NCI-H774 (cell line): ENCODE results near the gene RASGEF1C.

ENCODE experiments used
- DNase-seq: peaks from one replicate; lab custom pipeline; 2025; lab: John Stamatoyannopoulos, UW

Gene RASGEF1C

DNA sequence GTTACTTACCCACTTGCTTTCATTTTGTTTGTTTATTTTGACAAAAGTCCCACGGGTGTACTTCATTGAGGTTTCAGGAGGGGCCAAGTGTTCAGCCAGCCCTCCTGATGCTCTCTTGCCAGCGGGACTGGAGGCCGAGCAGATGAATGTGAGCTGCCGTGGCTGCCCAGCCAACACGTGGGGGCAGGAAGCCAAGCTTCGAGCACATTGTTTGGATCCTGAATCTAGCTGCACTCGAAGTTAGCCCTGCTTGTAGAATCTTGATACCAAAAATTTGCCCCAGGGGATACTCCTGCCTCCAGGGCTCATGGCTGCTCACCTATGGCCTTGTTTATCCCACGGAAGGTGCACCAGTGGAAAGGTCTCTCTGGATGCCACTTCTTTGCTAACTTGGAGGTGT, 49.3 kb downstream of the RASGEF1C start:
- no peak for DNase-seq

DNA sequence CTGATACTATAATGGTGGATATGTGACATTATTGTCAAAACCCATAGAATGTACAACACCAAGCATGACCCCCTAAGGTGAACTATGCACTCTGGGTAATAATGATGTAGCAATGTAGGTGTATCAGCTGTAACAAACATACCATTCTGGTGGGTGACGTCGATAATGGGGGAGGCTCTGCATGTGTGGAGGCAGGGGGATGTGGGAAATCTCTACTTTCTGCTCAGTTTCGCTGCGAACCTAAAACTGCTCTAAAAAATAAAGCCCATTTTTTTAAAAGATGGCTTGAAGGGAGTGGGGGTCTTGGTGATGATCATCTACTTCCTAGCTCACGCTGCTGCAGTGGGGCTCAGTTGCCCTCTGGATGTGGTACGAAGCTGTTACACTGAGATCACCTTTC, 51.1 kb downstream of the RASGEF1C start:
- DNase-seq: no peak

DNA sequence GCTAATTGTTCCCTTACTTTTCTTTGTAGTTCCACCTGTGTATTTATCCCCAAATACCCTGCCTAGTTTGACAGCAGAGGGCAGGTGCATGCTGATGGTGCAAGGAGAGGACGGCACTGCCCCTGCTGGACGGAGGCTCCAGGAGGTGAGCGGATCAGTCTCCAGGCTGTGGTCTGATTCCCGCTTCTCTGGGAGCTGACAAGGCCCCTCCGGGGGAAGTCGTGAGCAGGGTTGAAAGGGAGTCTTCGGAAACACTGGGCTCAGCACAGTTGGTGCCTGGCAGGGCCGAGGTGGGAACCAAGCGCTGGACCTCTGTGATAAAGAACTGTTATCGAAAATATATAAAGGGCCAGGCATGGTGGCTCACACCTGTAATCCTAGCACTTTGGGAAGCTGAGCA, 52.9 kb downstream of the RASGEF1C start:
- no peak for DNase-seq

DNA sequence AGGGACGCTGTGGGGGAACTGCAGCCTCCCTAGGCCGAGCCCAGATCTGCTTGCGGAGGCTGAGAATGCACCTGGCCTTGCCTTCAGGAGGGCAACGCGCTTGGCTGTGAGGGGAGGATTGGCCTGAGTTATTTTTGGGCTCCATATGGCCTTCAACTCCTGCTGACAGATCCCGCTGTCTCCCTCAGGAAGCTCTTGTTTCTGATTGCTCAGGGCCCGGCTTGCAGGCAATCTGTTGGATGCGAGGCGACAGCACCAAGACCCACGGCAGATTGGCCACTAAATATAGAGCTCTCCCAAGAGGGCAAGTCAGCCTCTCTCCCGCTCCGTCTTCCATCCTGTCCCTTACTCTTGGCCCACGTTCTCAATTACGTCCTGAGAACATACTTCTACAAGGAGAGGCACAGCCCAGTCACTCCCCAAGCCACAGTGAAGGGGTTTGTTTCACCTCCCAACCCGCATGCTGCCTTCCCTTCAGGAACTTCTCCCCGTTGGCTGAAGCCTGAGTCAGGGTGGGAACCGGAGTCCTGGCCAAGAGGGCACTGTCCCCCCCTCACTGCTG, 53.6 kb downstream of the RASGEF1C start:
- DNase-seq: no peak

DNA sequence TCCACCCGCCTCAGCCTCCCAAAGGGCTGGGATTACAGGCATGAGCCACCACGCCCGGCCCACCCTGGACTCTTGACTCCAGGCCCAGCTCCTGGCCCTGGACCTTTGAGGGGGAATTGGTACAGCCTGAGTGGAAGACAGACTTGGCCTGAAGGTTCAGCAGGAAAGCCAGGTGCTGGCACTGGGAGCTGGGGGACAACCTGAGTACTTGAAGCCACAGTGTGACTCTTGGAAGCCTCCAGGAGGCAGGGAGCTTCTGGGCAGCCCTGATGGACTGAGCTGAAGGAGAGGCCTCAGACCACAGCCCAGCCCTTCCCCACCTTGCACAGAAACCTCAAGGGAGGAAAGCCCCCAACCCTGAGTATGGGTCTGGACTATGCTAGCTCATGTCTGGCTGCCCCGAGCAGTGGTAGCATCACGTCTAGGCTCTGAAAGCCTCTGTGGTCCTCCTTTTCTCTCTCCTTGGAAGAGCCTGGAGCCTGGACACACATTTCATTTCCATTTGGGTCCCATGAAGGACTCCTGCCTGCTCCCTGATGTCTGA, 54.1 kb downstream of the RASGEF1C start:
- DNase-seq: no peak

DNA sequence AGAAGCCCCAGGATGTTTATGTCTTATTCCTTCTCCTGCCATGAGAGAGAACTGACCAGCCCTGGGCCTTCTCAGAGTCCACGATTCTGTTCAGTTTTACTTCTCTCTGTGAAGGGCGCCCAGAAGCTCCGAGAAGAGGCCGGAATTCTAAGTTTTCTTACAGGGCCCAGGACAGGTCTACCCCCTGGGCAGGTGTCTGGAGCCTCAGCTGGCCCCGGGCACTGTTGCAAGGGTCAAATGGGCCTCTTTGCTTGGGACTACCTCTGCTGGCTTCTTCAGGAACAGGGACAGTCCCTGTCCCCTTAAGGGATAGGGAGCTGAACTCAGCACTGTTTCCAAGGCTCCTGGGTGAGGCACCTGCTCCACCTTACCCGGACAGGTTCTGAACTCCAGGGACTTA, 55.0 kb downstream of the RASGEF1C start:
- no peak for DNase-seq

DNA sequence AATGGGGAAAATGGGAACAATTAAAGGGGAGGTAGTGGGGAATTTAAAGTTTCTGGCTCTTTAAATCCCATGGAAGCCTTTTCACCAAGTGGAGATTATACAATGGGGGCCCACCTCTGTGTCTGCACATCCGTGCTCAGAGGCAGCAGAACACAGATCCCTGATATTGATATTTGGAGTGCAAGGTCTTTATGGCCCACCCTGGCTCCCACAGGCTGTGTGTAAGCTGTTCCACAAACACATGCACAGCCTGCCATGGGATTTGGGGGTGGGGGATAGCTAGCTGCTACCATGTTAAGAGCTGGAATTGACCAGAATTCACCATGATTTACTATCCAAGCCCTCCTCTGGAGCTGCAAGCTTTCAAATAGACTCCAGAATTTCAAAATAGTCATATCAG, 55.9 kb downstream of the RASGEF1C start:
- no peak for DNase-seq

DNA sequence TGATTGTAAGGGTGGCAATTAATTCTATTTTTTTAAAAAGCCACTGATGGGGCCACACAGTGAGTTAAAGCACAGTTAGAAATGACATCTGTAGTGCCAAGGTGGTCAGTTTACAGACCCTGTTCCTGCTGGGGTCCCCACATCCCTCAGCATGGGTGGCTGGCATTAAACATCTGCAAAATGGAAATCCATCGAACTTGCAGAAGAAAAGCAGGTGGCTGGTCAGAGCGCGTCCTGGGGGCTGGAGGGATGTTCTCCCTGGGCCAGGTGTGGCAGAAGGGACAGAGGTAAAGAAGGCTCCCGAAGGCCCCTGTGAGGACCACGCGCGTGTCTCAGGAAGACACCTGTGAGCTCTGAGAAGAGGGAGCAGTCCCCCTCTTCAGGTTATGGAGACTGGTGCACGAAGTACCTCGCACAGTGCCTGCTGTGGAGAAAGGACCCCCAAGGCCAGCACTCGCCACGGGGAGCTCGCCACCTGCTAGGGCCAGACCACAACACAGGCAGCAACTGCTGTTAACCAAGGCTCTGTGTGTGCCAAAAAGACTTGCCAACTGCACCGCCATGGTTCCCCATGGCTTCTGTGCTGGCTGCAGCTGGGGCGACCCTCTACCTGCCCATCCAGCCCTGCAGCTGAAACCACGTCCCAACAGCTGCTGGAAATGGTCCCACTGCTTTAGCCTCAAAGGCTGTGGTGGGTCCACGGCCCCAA, 65.2 kb downstream of the RASGEF1C start:
- no peak for DNase-seq

DNA sequence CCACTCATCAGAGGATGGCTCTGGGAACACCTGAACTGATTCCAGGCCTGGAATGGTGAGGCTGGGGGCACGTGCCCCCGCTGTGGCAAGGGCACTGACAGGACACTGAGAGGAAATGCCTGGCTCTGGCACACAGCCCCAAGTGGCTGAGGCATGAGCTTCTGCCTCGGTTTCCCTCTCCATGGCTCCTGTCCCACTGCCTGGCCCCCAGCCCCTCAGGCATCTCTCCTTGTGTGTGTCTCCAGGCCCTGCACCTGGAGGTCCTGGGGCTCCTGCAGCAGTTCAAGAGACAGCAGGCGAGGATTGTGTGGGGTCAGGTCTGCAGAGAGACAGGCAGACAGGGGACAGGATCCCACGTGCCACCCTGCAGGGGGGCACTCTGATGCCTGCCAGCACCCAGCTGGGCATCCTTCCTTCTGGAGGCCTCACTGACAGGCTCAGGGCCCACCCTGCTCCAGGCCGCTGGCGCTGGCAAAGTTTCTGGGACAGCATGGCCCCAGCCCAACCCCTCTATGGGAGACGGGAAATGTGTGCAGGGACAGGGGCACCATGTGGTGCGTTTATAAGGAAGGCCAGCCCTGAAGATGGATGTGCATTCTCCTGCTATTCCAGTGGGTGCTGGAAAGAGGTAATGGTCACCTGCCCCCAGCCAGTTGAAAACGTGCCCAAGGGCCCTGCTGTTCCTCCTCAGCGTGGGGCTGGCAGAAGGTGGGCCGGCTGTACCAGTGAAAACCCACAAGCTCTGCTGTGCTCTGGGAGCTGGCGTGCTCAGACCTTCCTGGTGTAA, 66.0 kb downstream of the RASGEF1C start:
- no peak for DNase-seq

DNA sequence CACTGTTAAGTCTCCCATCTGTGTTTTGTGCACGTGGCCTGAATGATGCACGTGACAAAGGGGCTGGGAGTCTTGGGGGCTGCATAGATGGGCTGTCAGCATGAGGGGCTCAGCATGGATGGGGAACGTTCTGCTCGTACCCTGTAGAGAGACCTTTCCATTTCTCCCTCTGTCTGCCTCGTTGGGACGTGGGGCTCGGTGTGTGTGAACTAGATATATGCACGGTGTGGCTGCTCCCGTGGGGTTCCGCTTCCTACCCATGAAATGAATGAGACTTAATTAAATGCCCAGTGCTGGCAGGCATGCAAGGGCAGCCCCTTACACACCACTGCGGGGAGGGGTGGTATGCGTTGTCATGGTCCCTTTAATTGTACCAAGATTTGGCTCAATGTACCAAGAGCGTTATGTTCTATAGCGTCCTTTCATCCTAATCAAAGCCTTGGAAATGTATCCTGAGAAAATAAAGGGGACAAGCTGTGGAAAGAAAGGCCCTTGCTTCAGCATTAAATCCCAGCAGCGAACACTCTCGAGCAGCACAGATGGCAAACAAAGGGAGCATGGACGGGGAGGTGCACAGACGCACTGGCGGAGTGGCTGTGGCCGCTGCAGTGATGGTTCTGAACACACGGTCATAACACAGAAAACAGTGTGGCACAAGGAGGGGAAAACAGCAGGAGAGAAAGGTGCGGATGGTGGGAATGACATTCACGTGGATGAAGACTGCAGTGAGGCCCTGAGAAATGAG, 66.8 kb downstream of the RASGEF1C start:
- DNase-seq: no peak

DNA sequence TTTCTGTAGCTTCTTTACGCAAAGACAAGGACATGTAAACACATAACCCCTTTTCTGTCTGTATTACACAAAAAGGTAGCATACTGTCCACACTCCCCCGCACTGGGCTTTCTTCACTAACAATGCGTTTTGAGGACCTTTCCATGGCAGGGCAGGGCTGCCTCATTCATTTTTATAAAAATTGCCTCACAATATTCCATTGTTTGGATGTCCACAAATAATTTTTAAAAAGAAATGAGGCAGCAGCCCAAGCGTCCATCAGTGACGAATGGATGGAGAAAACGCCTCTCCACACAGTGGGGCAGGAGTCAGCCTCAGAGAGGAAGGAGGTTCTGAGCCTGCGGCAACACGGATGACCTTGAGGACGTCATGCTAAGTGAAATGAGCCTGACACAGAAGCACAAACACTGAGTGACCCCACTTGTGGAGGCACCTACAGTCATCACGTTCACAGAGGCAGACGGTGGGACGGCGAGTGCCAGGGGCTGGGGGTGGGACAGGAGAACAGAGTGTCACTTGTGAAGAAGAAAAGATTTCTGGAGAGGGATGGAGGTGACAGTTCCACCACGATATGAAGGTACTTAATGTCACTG, 67.8 kb downstream of the RASGEF1C start:
- no peak for DNase-seq

DNA sequence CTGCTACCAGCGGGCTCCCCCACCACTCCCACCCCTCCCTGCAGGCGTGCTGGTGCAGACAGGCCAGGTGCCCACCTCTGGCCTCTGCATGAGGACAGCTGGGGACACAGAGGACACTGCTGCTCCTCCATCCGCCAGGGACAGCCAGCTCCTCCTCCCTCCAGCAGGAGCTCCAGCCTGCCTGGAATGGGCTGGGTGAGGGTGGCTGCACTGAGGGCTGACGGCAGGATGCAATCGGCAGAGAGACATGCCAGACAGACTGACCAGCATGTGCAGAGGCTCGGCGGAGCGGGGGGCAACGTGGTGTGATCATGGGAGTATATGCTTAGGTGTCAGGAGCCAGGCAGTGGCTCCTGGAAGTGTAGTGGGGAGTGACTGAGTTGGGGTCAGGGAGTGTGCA, 68.4 kb downstream of the RASGEF1C start:
- no peak for DNase-seq

DNA sequence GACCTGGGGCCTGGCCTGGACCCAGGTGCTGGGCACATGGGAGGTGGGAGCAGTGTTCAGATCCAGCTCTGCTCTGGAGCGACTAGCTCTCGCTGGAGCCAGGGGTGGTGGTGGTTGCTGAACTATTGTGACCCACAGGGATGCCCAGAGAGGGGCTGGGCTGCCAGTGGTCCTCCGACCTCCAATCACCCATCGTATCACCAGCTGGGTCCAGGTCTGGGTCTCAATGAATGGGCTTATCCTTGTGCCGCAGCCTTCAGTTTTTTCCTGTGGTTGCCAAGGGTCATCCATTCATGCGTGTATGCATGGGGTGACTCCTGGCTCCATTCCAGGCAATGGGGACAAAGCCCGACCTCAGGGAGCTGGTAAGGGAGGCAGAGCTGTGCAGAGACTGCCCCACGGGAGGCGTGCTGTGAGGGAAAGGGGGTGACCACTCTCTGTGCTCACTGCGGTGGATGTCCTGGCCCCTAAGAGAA, 68.9 kb downstream of the RASGEF1C start:
- no peak for DNase-seq

DNA sequence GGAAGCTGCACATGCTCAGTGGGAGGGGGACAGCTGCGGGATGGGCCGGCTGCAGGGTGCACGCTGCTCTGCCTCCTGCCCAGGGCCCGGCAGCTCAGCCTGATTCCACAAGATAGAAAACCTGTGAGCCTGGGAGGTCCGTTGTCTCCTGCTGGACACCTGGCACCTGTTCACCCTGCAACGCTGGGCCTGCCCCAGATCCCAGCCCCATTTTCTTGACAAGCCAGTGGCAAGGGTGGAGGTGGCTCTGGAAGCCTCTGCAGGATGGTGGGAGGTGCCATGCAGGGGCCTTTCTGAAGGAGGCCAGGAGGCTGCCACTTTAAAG, 69.3 kb downstream of the RASGEF1C start:
- no peak for DNase-seq

DNA sequence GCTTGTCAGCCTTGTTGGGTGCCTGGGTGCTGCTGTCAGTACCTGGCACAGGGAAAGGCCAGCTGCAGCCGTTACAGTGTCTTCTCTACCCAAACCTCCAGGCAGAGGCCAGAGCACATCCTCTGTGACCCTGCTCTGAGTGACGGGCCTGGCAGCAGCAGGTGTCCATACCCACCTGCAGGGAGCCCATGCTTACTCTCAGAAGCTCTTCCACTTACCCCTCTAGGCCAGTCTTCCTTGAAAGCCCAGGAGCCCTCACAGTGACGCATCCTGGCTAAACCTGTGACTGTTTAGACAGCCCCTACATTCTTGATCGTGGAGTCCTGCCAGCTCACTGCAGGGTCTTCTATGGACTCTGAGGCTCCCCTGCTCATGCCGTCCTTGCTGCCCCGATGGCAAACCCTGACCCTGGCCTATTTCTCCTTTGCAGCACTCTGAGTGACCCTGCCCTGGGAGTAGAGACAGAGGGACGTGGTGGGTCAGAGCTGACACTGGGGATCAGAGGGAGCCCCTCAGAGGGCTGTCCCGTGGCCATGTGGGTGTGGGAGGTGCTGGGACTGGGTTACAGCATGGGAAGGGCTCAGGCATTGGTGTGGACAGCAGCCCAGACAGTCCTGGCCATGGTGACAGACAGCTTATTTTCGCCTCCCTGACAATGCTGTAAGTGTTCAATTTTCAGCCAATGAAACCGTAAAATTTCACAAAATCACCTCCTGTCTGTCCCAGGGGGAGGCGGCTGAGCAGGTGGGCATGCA, 69.9 kb downstream of the RASGEF1C start:
- DNase-seq: no peak

DNA sequence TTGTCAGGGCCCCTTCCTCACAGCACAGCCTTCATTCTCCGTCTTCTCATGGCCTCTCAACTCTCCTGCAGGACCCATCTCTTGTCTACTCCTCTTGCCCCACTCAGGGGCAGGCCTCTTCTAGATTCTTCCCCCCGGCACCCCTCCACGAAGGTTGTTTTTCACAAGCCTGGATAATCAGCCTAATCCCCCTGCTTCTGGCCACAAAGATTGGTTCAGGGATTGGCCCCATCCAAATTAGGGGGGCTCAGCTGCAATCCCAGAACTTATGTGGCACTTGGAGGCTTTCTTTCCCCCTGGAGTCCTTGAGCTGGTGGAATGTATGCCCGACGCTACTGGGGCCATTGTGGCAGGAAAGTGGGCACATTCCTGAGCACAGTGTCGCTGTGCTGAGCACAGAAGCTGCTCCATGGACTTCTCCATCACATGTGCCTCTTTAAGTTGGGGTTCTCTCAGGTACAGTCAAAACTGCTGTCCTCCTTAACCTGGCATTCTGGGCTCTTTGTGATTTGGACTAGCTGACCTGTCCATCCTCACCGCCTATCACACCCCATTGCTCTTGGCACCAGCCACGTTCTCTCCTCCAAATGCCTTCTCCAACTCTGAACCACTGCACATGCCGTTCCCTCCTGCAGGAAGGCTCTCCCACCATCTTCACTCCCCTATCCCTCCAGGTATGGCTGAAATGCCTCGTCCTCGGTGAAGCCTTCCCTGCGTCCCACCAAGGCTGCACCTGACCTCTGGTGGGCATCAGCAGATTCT, 70.6 kb downstream of the RASGEF1C start:
- no peak for DNase-seq

DNA sequence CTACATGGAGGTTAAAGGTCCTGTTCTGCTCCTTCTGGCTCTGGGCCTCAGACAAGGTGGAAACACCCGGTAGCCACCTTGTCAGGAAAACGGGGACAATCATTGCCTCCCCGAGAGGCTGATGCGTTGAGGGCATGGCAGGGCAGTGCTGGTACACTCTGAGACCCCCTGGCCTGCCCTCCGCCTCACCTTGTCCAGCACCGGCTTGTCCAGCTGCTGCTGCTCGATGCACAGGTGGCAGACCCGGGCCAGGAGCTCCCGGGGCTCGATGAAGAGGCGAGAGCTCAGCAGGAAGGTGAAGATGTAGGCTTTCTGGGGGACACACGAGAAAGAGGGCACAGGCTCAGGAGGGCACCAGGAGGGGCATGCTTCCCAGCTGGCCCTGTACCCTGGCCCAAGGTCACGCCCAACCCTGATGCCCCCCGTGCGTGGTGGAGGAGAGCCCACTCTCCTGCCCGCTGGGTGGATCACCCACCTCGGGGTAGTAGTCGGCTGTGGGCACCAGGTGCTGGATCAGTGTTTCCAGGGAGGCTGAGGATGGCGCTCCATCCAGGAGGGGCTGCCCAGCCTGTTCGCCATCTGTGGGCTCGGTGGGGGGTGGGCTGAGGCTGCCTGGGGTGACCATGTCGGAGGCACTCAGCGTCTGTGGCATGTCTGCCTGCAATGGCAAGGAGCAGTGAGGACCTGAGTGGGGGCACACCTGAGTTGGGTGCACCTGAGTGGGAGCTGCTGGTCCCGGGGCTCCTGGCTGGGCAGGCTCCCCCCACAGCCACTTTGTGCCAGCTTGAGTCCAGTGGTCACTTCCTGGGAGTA, 71.4 kb downstream of the RASGEF1C start:
- DNase-seq: no peak

DNA sequence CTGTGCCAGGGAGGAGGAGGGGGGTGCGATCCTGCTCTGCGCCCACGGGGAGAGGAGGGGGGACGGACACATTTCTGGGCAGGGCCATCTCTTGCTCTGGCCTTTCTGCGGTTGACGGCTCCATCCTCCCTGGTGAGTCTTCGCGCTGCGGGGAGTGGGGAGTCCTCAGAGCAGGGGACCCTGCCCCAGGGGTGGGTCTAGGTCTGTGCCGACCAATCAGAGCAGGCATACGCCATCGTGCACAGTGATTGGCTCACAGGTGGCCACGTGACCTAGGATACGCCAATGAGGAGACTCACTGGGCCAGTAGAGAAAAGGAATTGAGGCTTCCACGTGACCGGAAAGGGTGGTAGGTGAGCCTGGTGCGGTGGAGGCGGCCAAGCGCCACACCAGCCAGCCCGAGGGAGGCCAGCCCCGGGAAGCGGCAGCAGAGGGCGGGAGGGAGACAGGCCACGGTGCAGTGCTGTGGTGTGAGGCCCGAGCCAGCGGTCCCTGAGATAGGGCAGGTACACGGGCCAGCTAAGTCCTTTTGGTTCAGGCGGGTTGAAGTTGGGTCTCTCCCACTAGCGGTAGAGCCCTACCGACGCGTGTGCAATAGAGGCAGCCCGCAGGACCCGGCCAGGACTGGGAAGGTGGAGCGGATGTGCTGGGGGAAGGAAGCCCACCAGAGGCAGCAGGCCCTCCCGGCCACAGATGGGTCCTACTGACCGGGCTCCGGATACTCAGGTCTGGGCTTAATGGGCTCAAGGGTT, 72.2 kb downstream of the RASGEF1C start:
- DNase-seq: no peak
